KMS-11 (cell line): ENCODE results near the gene LRRC52.

ENCODE experiments used
- H2AFZ ChIP-seq: fragments of 200-600 bp; sonication (generic); 2 replicates; pipeline ENCODE4 v1.6.1; 2016; ENCODE audit warnings: antibody characterized with exemption, mixed run types, low read depth
- H3K27ac ChIP-seq: fragments of 200-600 bp; sonication (generic); 2 replicates; pipeline ENCODE4 v1.6.1; 2016; ENCODE audit warnings: mild to moderate bottlenecking, mixed run types
- H3K27me3 ChIP-seq: fragments of 200-600 bp; sonication (generic); 2 replicates; pipeline ENCODE4 v1.6.1; 2017; ENCODE audit warnings: mild to moderate bottlenecking, low read depth, mixed run types, moderate library complexity; ENCODE audit not compliant: insufficient read depth
- H3K36me3 ChIP-seq: fragments of 200-600 bp; sonication (generic); 2 replicates; pipeline ENCODE4 v1.6.1; 2017; ENCODE audit warnings: mild to moderate bottlenecking, mixed run types; ENCODE audit not compliant: insufficient read depth
- H3K4me1 ChIP-seq: fragments of 200-600 bp; sonication (generic); 2 replicates; pipeline ENCODE4 v1.6.1; 2016; ENCODE audit warnings: mild to moderate bottlenecking, low read depth, mixed run types; ENCODE audit not compliant: poor library complexity, severe bottlenecking
- H3K4me2 ChIP-seq: fragments of 200-600 bp; sonication (generic); 2 replicates; pipeline ENCODE4 v1.7.0; 2016; ENCODE audit warnings: mild to moderate bottlenecking, mixed run types
- H3K4me3 ChIP-seq: fragments of 200-600 bp; sonication (generic); IDR thresholded peaks from 2 replicates; pipeline ENCODE4 v1.6.1; 2017; ENCODE audit warnings: low read depth, low read length, mixed read lengths; ENCODE audit not compliant: insufficient read depth
- H3K79me2 ChIP-seq: fragments of 200-600 bp; sonication (generic); 2 replicates; pipeline ENCODE4 v1.6.1; 2016; ENCODE audit warnings: low read depth, mixed run types; ENCODE audit not compliant: insufficient read depth
- H3K9ac ChIP-seq: fragments of 200-600 bp; sonication (generic); 2 replicates; pipeline ENCODE4 v1.6.1; 2016; ENCODE audit warnings: mild to moderate bottlenecking, mixed run types
- H4K20me1 ChIP-seq: fragments of 200-600 bp; sonication (generic); 2 replicates; pipeline ENCODE4 v1.6.1; 2016; ENCODE audit warnings: mild to moderate bottlenecking, mixed run types; ENCODE audit not compliant: insufficient read depth
- CTCF ChIP-seq: fragments of 200-600 bp; sonication (generic); conservative IDR thresholded peaks from 2 replicates; pipeline ENCODE4 v1.6.1; 2017; ENCODE audit warnings: low read depth, mild to moderate bottlenecking, antibody characterized with exemption, low read length, moderate library complexity, mixed read lengths

Gene LRRC52

GRCh38 chr1:165575468-165576099 is 31.8 kb downstream of the LRRC52 start:
- TF ChIP-seq CTCF: no peak
- no peaks in the 10 kb centered on the region for H4K20me1 ChIP-seq
- no peaks in the 10 kb centered on the region for H3K27me3 ChIP-seq
- no peaks in the 10 kb centered on the region for H3K36me3 ChIP-seq
- no peak overlapping the region for H3K4me3 ChIP-seq
- no peak overlapping the region for H2AFZ ChIP-seq
- H3K79me2 ChIP-seq: no peaks in the 10 kb centered on the region
- no peak overlapping the region for H3K9ac ChIP-seq
- H3K27ac ChIP-seq: no peak overlapping the region
- H3K4me1 ChIP-seq: no peaks in the 10 kb centered on the region
- no peak overlapping the region for H3K4me2 ChIP-seq

GRCh38 chr1:165576536-165576935 is 32.7 kb downstream of the LRRC52 start:
- Histone ChIP-seq H3K4me1 (no peaks in the 10 kb centered on the region), H3K27ac (no peak overlapping the region), H2AFZ (no peak overlapping the region), H3K36me3 (no peaks in the 10 kb centered on the region), H4K20me1 (no peaks in the 10 kb centered on the region), H3K4me3 (no peak overlapping the region), H3K9ac (no peak overlapping the region), H3K27me3 (no peaks in the 10 kb centered on the region), H3K4me2 (no peak overlapping the region), H3K79me2 (no peaks in the 10 kb centered on the region)
- no peak for TF ChIP-seq CTCF

DNA sequence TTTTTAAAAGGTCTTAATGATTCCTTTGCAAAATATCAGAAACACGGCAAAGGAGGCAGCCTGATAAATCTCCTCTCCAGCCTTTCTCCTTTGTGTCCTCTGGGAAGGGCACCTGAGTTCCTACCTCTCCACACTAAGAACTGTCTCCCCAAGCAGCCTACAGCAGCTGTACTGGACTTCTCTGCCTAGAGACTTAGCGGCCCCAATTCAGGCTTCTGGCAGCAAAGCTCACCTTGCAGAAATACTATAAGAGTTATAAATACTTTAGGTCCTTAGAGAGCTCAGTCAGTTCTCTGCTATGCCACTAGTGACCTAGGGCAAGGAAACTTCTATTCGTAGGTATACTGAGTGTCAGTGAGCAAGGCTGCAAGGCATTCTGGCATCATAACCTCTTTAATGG is 33.9 kb downstream of the LRRC52 start:
- H2AFZ ChIP-seq: no peak overlapping the region
- TF ChIP-seq CTCF: no peak

DNA sequence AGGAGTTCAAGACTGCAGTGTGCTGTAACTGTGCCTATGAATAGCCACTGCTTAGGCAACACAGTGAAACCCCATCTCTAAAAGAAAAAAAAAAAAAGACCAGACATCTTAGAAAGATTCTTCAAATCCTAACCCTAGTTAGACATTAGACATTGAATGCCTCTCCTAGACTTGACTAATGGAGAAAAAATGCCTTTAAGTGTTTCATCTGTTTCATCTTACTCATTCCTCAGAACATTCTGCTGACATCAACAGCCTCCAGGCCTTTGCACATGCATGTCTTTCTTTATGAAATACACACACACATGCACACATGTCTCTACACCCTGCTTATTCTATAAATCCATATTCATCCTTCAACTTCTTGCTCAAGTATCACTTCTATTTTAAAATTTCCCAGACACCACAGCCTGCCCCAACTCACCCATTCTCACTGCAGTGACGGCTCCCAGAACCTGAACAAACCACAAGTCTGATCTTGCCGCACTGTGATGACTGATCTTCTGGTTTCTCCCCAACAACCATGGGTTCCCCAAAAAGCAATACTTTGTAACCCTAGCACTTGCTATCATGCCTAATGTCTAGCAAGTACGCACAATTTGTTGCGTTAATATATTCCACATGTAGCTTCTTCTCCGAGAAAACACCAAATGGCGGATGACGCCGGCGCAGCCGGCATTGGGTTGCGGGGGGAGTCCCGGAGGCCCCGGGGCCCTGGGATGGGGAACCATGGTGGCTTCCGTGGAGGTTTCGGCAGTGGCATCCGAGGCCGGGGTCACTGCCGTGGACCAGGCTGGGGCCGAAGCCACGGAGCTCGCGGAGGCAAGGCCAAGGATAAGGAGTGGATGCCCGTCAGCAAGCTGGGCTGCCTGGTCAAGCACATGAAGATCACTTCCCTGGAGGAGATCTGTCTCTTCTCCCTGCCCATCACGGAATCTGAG is 37.4 kb downstream of the LRRC52 start:
- Histone ChIP-seq H2AFZ (no peak overlapping the region), H3K27me3 (no peaks in the 10 kb centered on the region), H3K27ac (no peak overlapping the region), H3K36me3 (no peaks in the 10 kb centered on the region), H3K4me2 (no peak overlapping the region), H3K79me2 (no peaks in the 10 kb centered on the region), H3K9ac (no peak overlapping the region), H4K20me1 (no peaks in the 10 kb centered on the region), H3K4me3 (no peak overlapping the region), H3K4me1 (no peaks in the 10 kb centered on the region)
- no peak for TF ChIP-seq CTCF

More for the DNA sequence above, 33.9 kb downstream of the LRRC52 start:
- Histone ChIP-seq H4K20me1 (no peaks in the 10 kb centered on the region), H3K27me3 (no peaks in the 10 kb centered on the region), H3K36me3 (no peaks in the 10 kb centered on the region), H3K4me1 (no peaks in the 10 kb centered on the region), H3K79me2 (no peaks in the 10 kb centered on the region), H3K27ac (no peak overlapping the region), H3K9ac (no peak overlapping the region), H3K4me2 (no peak overlapping the region), H3K4me3 (no peak overlapping the region)
